Natural killer cell (primary cell): ENCODE data around the gene GAS1. TPM values are rescaled to one million over a fixed set of nuclear protein-coding genes. Genes with fewer than 3 reads are reported as not detected.

Source experiments
- ATAC-seq, 3 donors: fragments of 150-1000 bp in 2 of 3; fragments of 200-7000 bp in 1 of 3; cut with Tn5 transposase; 1 replicate in 1 of 3; 2 replicates in 2 of 3; pipeline ENCODE4 v1.10.0; 2021; ENCODE audit warnings: mild to moderate bottlenecking in 2 of 3, moderate library complexity in 2 of 3
- DNase-seq, 2 donors: peaks; one replicate each; pipeline versions ENCODE4 v3.0.0 to v3.0.0-alpha.2; 2013 to 2021; ENCODE audit warnings: mixed read lengths in 1 of 2
- H3K27ac ChIP-seq: one replicate; pipeline ENCODE4 v1.5.1; 2013; ENCODE audit warnings: mild to moderate bottlenecking, low read length
- H3K27me3 ChIP-seq: one replicate; pipeline ENCODE4 v1.6.1; 2013; ENCODE audit warnings: low read length; ENCODE audit not compliant: control insufficient read depth, insufficient read depth
- H3K36me3 ChIP-seq: one replicate; pipeline ENCODE4 v1.6.1; 2013; ENCODE audit warnings: low read length; ENCODE audit not compliant: control insufficient read depth, insufficient read depth
- H3K4me1 ChIP-seq: one replicate; pipeline ENCODE4 v1.6.1; 2013; ENCODE audit warnings: low read length; ENCODE audit not compliant: control insufficient read depth, insufficient read depth
- H3K4me3 ChIP-seq: one replicate; pipeline ENCODE4 v1.5.1; 2013; ENCODE audit warnings: low read length
- H3K9me3 ChIP-seq: one replicate; pipeline ENCODE4 v1.6.1; 2013; ENCODE audit warnings: low read length; ENCODE audit not compliant: control insufficient read depth, insufficient read depth
- H3K27ac Mint-ChIP-seq, 2 donors: one replicate each; pipeline ENCODE4 v1.8.0; 2022; ENCODE audit warnings: mild to moderate bottlenecking in 2 of 2, mixed read lengths in 2 of 2, moderate library complexity in 1 of 2
- H3K27me3 Mint-ChIP-seq, 2 donors: one replicate each; pipeline ENCODE4 v1.8.0; 2022; ENCODE audit warnings: low read depth in 2 of 2, mixed read lengths in 2 of 2
- H3K36me3 Mint-ChIP-seq: one replicate; pipeline ENCODE4 v1.8.0; 2022; ENCODE audit warnings: mixed read lengths
- H3K4me1 Mint-ChIP-seq, 2 donors: one replicate each; pipeline ENCODE4 v1.8.0; 2022; ENCODE audit warnings: mixed read lengths in 2 of 2
- H3K4me3 Mint-ChIP-seq: one replicate; pipeline ENCODE4 v1.8.0; 2022; ENCODE audit warnings: mild to moderate bottlenecking, moderate library complexity, mixed read lengths
- H3K9me3 Mint-ChIP-seq, 2 donors: one replicate each; pipeline ENCODE4 v1.8.0; 2022; ENCODE audit warnings: mixed read lengths in 2 of 2
- CTCF ChIP-seq: fragments of 200-600 bp; IDR thresholded peaks from one replicate; pipeline ENCODE4 v1.8.0; 2022; ENCODE audit warnings: antibody characterized with exemption
- WGBS: methylation state at CpG from one replicate; pipeline ENCODE4 v1.1.7; 2013; ENCODE audit warnings: missing lambda C conversion rate; ENCODE audit not compliant: insufficient coverage; 5-methylcytosine and 5-hydroxymethylcytosine counted together
- intact Hi-C: fragments of 100-400 bp; cut with micrococcal nuclease; formaldehyde crosslinking; loops from one replicate; pipeline ENCODE4 v1.14.2; 2022
- total RNA-seq, 4 donors: library from RNA; stranded (reverse); fragments of 120-200 nt in 1 of 4; gene quantifications; one replicate each; pipeline versions ENCODE4 v1.2.3 to v1.2.4, GENCODE V29; 2013 to 2022

GAS1 gene
- total RNA-seq, 3 donors from 2014 or later (not counting 1 experiment from before 2014, with no cell fraction given), result 1.0 to 3.1 (median 2.8) TPM

- no peak for TF ChIP-seq CTCF
- H3K27ac ChIP-seq, result no peak overlapping the region
- H3K4me3 ChIP-seq, result no peak overlapping the region
- peaks cover under 1% of the 10 kb centered on the region for H3K4me1 ChIP-seq
- DNase-seq (no peak), ATAC-seq (no peak)
- WGBS, result 50% methylated on average over 1 of the region's 1 CpG
- H3K27ac Mint-ChIP-seq, result no peak overlapping the region
- H3K27me3 ChIP-seq, result peaks cover 32% of the 10 kb centered on the region
- no peaks in the 10 kb centered on the region for H3K36me3 ChIP-seq
- intact Hi-C loops, result no loop called here
- H3K4me1 Mint-ChIP-seq, result peaks cover 3% of the 10 kb centered on the region in 2 donors
- H3K4me3 Mint-ChIP-seq, result no peak overlapping the region
- no peaks in the 10 kb centered on the region for H3K9me3 ChIP-seq
- H3K27me3 Mint-ChIP-seq, result peaks cover 40 to 59% of the 10 kb centered on the region in 2 donors
- no peaks in the 10 kb centered on the region for H3K9me3 Mint-ChIP-seq
- H3K36me3 Mint-ChIP-seq, result no peaks in the 10 kb centered on the region
Observed at GRCh38 chr9:86939891-86940290, 7.4 kb downstream of the GAS1 start.

DNA sequence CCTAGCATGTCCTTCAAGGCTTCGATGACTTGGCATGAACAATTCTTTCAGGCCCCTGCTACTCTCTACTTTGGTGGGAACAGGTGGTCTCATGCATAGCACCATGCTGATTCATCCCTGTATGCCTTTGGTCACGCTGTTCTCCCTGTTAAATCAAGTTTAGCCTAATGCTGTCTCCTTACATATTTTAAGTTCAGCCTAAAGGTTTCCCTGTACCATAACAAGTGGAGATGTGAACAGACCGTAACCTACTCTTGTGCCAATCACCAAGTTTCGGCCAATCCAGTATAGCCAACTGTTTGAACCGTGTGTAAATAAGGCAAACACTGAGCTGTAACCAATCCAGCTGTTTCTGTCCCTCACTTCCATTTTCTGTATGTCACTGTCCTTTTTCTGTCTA, 8.0 kb downstream of the GAS1 start:
- peaks cover 27% of the 10 kb centered on the region for H3K27me3 ChIP-seq
- DNase-seq (no peak), ATAC-seq (no peak)
- Mint-ChIP-seq H3K27ac (no peak overlapping the region), H3K4me3 (no peak overlapping the region), H3K36me3 (no peaks in the 10 kb centered on the region), H3K27me3 (peaks cover 40 to 61% of the 10 kb centered on the region in 2 donors), H3K4me1 (no peaks in the 10 kb centered on the region), H3K9me3 (no peaks in the 10 kb centered on the region)
- no peak for TF ChIP-seq CTCF
- H3K4me1 ChIP-seq, result no peaks in the 10 kb centered on the region
- intact Hi-C loops, result no loop called here
- H3K9me3 ChIP-seq, result no peaks in the 10 kb centered on the region
- 83% methylated on average over 5 of the region's 5 CpGs for WGBS
- no peak overlapping the region for H3K4me3 ChIP-seq
- no peak overlapping the region for H3K27ac ChIP-seq
- no peaks in the 10 kb centered on the region for H3K36me3 ChIP-seq

GRCh38 chr9:86938780-86939179, 8.5 kb downstream of the GAS1 start:
- H3K27me3 Mint-ChIP-seq, result peaks cover 40 to 66% of the 10 kb centered on the region in 2 donors
- H3K9me3 Mint-ChIP-seq, result no peaks in the 10 kb centered on the region
- no peak for TF ChIP-seq CTCF
- no peak overlapping the region for H3K27ac Mint-ChIP-seq
- 95% methylated on average over 1 of the region's 1 CpG for WGBS
- Histone ChIP-seq H3K27ac (no peak overlapping the region), H3K27me3 (peaks cover 21% of the 10 kb centered on the region), H3K36me3 (no peaks in the 10 kb centered on the region), H3K9me3 (no peaks in the 10 kb centered on the region), H3K4me1 (no peaks in the 10 kb centered on the region), H3K4me3 (no peak overlapping the region)
- no peaks in the 10 kb centered on the region for H3K36me3 Mint-ChIP-seq
- no peak for ATAC-seq
- H3K4me3 Mint-ChIP-seq, result no peak overlapping the region
- H3K4me1 Mint-ChIP-seq, result no peaks in the 10 kb centered on the region
- intact Hi-C loops, result no loop called here
- DNase-seq, result no peak

GRCh38 chr9:86926145-86926544, 21.2 kb downstream of the GAS1 start:
- 87% methylated on average over 3 of the region's 3 CpGs for WGBS
- TF ChIP-seq CTCF, result no peak
- H3K4me3 ChIP-seq, result no peak overlapping the region
- H3K27me3 Mint-ChIP-seq, result peaks cover 26 to 76% of the 10 kb centered on the region in 2 donors
- no peaks in the 10 kb centered on the region for H3K9me3 ChIP-seq
- no peaks in the 10 kb centered on the region for H3K36me3 ChIP-seq
- no peaks in the 10 kb centered on the region for H3K4me1 ChIP-seq
- DNase-seq, result no peak
- intact Hi-C loops, result no loop called here
- H3K9me3 Mint-ChIP-seq, result no peaks in the 10 kb centered on the region
- no peaks in the 10 kb centered on the region for H3K36me3 Mint-ChIP-seq
- H3K4me1 Mint-ChIP-seq, result no peaks in the 10 kb centered on the region
- H3K4me3 Mint-ChIP-seq, result no peak overlapping the region
- no peak overlapping the region for H3K27ac ChIP-seq
- H3K27ac Mint-ChIP-seq, result no peak overlapping the region
- peaks cover 4% of the 10 kb centered on the region for H3K27me3 ChIP-seq
- ATAC-seq, result no peak
